ACC112 (cell line): Measurements from ENCODE around the gene DBF4B.

Source experiments
- H2AFZ ChIP-seq: fragments of 200-600 bp; sonication (generic); one replicate; pipeline ENCODE4 v1.6.0; 2017; ENCODE audit warnings: antibody characterized with exemption, low read length; ENCODE audit not compliant: unreplicated experiment
- H3K27ac ChIP-seq: fragments of 200-600 bp; sonication (generic); 2 replicates; pipeline ENCODE4 v1.5.1; 2014; ENCODE audit warnings: low read depth, mild to moderate bottlenecking, antibody characterized with exemption, low read length, moderate library complexity
- H3K27me3 ChIP-seq: fragments of 200-600 bp; sonication (generic); 2 replicates; pipeline ENCODE4 v1.6.1; 2014; ENCODE audit warnings: mild to moderate bottlenecking, antibody characterized with exemption, low read length, moderate library complexity, mixed read lengths; ENCODE audit not compliant: insufficient read depth
- H3K36me3 ChIP-seq: fragments of 200-600 bp; sonication (generic); 2 replicates; pipeline ENCODE4 v1.6.1; 2016; ENCODE audit warnings: mild to moderate bottlenecking, antibody characterized with exemption, low read length, moderate library complexity, mixed read lengths; ENCODE audit not compliant: insufficient read depth
- H3K4me1 ChIP-seq: fragments of 200-600 bp; sonication (generic); one replicate; pipeline ENCODE4 v1.6.1; 2016; ENCODE audit warnings: low read length, mixed read lengths; ENCODE audit not compliant: insufficient read depth, unreplicated experiment, control insufficient read depth
- H3K4me3 ChIP-seq: fragments of 200-600 bp; sonication (generic); 2 replicates; pipeline ENCODE4 v1.5.1; 2014; ENCODE audit warnings: mild to moderate bottlenecking, low read depth, low read length
- H3K79me2 ChIP-seq: fragments of 200-600 bp; sonication (generic); one replicate; pipeline ENCODE4 v1.6.0; 2016; ENCODE audit warnings: low read length; ENCODE audit not compliant: control insufficient read depth, unreplicated experiment, insufficient read depth

The DBF4B gene

DNA sequence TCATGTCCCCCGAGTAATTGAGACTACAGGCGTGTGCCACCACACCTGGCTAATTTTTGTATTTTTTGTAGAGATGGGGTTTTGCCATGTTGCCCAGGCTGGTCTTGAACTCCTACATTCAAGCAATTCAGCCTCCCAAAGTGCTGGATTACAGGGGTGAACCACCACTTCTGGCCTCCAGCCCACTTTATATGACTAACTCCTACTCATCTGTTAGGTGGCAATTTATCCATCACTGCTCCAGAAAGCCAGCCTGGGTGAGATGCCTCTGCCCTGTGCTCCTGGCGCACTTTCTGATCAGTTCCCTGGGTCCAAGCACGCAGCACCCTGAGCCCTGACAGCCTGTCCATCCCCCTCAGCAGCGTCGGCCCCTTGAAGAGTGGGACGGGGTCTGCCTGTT, 79.7 kb downstream of the DBF4B start:
- H2AFZ ChIP-seq = no peak overlapping the region
- no peak overlapping the region for H3K27ac ChIP-seq
- H3K27me3 ChIP-seq = no peaks in the 10 kb centered on the region
- no peaks in the 10 kb centered on the region for H3K79me2 ChIP-seq
- peaks cover 9% of the 10 kb centered on the region for H3K4me1 ChIP-seq
- no peaks in the 10 kb centered on the region for H3K36me3 ChIP-seq
- H3K4me3 ChIP-seq = no peak overlapping the region

DNA sequence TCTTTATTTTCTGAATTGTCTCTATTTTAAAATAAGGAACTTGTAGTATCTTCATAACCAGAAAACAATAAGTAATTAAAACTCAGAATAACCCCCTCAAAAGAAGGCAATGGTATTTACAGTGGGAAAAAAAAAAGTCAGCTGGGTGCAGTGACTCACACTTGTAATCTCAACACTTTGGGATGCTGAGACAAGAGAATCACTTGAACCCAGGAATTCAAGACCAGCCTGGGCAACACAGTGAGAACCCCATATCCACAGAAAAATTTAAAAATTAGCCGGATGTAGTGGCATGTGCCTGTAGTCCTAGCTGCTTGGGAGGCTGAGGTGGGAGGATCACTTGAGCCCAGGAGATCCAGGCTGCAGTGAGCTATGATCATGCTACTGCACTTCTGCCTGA, 83.8 kb downstream of the DBF4B start:
- H3K27ac ChIP-seq = peak overlapping the region; percentile 52
- no peaks in the 10 kb centered on the region for H3K27me3 ChIP-seq
- H3K4me3 ChIP-seq = no peak overlapping the region
- peaks cover 33% of the 10 kb centered on the region for H3K4me1 ChIP-seq
- no peaks in the 10 kb centered on the region for H3K36me3 ChIP-seq
- no peaks in the 10 kb centered on the region for H3K79me2 ChIP-seq
- no peak overlapping the region for H2AFZ ChIP-seq

DNA sequence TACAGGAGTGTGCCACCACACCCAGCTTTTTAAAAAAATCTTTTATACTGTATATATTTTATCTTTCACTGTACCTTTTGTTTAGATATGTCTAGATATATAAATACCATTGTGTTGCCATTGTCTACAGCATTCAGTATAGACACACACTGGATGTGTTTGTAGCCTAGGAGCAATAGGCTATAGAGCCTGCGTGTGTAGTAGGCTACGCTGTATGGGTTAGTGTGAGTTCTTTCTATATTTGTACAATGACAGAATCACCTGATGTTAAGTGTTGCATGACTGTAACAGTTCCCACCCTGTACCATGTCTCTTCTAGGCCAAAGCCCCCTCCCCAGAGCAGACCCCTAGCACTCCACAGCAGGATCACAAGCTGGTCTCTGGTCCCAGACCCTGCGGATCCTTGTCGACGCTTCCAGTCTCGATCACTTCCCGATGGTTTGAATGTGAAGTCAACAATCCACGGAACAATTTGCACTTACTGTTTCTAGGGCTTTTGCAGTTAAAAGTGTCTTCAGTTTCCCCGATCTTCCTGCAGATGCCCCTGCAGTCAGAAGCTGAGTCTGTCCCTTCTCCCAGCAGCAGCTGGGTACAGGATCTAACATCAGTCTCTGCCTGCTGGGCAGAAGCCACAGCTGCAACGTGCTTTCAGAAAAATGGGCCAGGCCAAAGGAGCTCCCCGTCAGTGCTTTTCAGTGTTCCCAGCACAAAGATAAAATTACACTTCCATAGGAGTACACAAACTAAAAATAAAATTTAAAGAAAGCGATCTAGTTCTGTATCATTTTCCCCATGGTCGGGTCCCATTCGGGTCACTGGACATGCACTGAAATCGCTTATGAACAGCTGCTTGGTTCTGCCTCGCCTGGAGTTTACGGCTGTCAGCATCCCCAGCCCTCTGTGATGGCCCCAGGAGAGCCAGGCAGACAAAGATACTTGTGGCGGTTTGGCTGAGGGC, 85.7 kb downstream of the DBF4B start:
- no peaks in the 10 kb centered on the region for H3K27me3 ChIP-seq
- no peak overlapping the region for H3K4me3 ChIP-seq
- peak overlapping the region; percentile 93 for H3K27ac ChIP-seq
- H3K79me2 ChIP-seq = peaks cover 4% of the 10 kb centered on the region
- H3K36me3 ChIP-seq = peaks cover 7% of the 10 kb centered on the region; the same call in 1 of the 2 replicates
- peak overlapping the region; percentile 42 for H2AFZ ChIP-seq
- peaks cover 33% of the 10 kb centered on the region for H3K4me1 ChIP-seq

DNA sequence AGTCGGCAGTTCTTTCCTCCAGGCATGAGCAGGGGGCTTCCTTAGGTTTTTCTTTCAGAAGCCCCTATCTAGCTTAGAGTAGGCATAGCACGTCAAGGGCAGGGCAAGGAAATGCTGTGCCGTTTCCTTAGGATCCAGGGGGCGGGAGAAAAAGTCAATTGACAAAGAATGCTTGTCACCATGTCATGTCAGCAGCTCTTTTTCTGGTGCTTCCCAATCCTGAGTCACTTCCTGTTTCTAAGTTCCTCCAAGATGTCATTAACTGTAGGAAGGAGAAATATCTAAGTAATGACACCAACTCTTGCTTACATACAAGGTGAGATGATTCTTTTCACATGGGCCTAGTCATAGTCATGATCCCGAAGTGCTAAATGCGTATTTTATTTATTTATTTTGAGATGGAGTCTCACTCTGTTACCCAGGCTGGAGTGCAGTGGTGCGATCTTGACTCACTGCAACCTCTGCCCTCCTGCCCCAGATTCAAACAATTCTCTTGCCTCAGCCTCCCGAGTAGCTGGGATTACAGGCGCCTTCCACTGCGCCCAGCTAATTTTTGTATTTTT, 86.5 kb downstream of the DBF4B start:
- H3K4me1 ChIP-seq = peaks cover 33% of the 10 kb centered on the region
- H2AFZ ChIP-seq = peak overlapping the region; percentile 42
- H3K4me3 ChIP-seq = no peak overlapping the region
- no peaks in the 10 kb centered on the region for H3K27me3 ChIP-seq
- H3K36me3 ChIP-seq = peaks cover 7% of the 10 kb centered on the region; the same call in 1 of the 2 replicates
- peaks cover 4% of the 10 kb centered on the region for H3K79me2 ChIP-seq
- peak overlapping the region; percentile 93 for H3K27ac ChIP-seq

DNA sequence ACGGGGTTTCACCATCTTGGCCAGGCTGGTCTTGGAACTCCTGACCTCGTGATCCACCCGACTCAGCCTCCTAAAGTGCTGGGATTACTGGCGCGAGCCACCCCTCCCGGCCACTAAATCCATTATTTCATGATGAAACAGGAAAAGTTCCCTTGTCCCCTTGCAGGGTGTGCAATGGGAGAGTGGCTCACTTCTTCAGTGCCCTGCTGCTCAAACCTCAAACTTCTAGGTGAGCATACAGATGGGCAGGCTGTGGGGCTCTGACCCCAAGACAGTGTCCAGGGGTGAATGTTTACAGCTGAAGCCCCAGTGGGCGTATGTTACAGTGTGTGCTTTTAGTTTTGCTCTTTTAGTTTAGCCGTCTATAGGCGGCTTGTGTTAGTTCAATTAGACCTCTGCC, 87.0 kb downstream of the DBF4B start:
- H3K27ac ChIP-seq = peak overlapping the region; percentile 93
- peaks cover 33% of the 10 kb centered on the region for H3K4me1 ChIP-seq
- peaks cover 8% of the 10 kb centered on the region for H3K36me3 ChIP-seq
- H3K4me3 ChIP-seq = no peak overlapping the region
- H3K79me2 ChIP-seq = peaks cover 4% of the 10 kb centered on the region
- H3K27me3 ChIP-seq = no peaks in the 10 kb centered on the region
- H2AFZ ChIP-seq = peak overlapping the region; percentile 10

DNA sequence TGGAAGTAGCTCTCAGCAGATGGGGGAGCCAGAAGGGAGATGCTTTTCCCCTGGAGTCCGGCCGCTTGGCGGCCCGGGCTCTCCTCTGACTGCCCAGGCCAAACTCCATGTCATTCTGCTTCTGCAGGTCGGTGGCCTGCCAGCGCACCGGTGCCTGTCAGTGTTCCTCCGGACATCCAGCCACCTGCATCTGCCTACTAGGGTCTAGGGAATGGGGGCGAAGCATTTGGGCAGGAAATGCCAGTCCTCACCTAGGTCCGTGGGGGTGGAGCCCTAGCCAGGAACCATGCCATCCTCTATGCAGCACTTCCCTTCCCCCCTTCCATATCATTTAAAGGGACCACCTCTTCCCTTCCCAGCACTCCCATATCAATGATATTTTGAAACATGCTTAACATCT, 87.5 kb downstream of the DBF4B start:
- peak overlapping the region; percentile 93 for H3K27ac ChIP-seq
- no peaks in the 10 kb centered on the region for H3K27me3 ChIP-seq
- peaks cover 11% of the 10 kb centered on the region for H3K36me3 ChIP-seq
- H2AFZ ChIP-seq = no peak overlapping the region
- no peak overlapping the region for H3K4me3 ChIP-seq
- H3K79me2 ChIP-seq = peaks cover 4% of the 10 kb centered on the region
- H3K4me1 ChIP-seq = peaks cover 33% of the 10 kb centered on the region

DNA sequence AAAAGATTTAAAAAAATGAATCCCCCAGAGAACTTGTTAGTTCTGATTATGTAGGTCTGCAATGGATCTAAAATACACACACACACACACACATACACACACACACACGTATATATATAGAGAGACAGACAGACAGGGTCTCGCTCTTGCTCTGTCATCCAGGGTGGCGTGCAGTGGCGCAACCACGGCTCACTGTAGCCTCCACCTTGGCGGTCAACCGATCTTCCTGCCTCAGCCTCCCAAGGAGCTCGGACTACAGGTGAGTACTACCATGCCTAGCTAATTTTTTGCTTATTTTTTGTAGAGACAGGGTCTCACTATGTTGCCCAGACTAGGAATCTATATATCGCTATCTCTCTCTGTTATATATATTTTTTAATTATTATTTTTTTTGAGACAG, 88.3 kb downstream of the DBF4B start:
- H3K79me2 ChIP-seq = peaks cover 4% of the 10 kb centered on the region
- no peak overlapping the region for H3K4me3 ChIP-seq
- H3K4me1 ChIP-seq = peaks cover 33% of the 10 kb centered on the region
- no peak overlapping the region for H2AFZ ChIP-seq
- no peaks in the 10 kb centered on the region for H3K27me3 ChIP-seq
- H3K36me3 ChIP-seq = peaks cover 14% of the 10 kb centered on the region
- H3K27ac ChIP-seq = peak overlapping the region; percentile 93; the same call in 1 of the 2 replicates

DNA sequence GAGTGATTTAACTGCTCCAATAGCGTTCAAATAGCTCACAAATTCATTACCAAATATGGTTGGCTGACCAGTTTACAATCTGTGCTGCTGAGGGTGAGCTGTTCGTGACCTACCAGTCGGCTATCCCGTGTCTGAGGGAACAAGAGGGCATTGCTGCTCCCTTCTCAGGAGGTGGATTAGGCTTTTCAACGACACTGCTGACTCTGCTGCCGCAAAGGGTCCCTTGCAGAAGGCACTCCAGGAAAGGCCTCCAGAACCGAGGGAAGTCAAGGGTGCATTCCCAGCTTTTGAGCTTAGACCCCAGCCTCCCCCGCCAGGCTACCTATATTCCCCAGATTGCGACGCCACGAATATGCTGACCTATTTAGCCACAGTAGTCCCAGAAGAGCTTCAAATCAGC, 89.3 kb downstream of the DBF4B start:
- H3K27ac ChIP-seq = no peak overlapping the region
- H2AFZ ChIP-seq = no peak overlapping the region
- peaks cover 14% of the 10 kb centered on the region for H3K36me3 ChIP-seq

DNA sequence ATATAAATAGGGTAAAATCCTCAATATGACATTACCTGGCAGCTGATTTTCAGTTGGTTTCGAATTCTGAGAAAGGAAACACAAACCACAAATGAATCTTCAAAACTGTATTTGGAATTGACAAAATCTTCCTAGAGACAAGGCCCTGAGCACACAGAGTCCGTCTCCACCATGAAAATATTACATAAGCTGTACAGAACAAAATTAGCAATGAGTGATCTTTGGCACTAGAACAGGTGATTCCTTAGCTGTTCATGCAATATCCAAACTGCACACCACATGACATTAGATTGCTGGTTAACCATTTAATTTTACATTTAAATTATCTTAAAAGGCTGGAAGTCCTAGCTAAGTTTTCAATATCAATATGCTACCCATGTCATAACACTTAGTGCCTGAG, 89.9 kb downstream of the DBF4B start:
- Histone ChIP-seq H3K4me1 (peaks cover 25% of the 10 kb centered on the region), H3K27ac (no peak overlapping the region), H3K4me3 (no peak overlapping the region), H3K27me3 (no peaks in the 10 kb centered on the region), H3K36me3 (peaks cover 18% of the 10 kb centered on the region), H3K79me2 (peaks cover 4% of the 10 kb centered on the region), H2AFZ (no peak overlapping the region)

More for the DNA sequence above, 89.3 kb downstream of the DBF4B start:
- Histone ChIP-seq H3K79me2 (peaks cover 4% of the 10 kb centered on the region), H3K27me3 (no peaks in the 10 kb centered on the region), H3K4me3 (no peak overlapping the region), H3K4me1 (peaks cover 26% of the 10 kb centered on the region)
